Epithelial cell of esophagus (primary cell): Measurements from ENCODE around the gene TAS1R2.
"Not testable (repeated sequence)": the region's sequence is repeated elsewhere in the genome, so short reads cannot be mapped to it uniquely, and the experiment has no call there.

Experiments used
- DNase-seq: peaks from one replicate; pipeline ENCODE4 v3.0.0; 2010; ENCODE audit warnings: low read depth
- H3K4me3 ChIP-seq: 2 replicates; pipeline ENCODE4 v1.5.1; 2011; ENCODE audit warnings: mild to moderate bottlenecking, low read length, control low read depth
- CTCF ChIP-seq: IDR thresholded peaks from 2 replicates; pipeline ENCODE4 v1.5.1; 2011; ENCODE audit warnings: low read depth, mild to moderate bottlenecking, low read length, control low read depth, inconsistent platforms; ENCODE audit not compliant: insufficient read depth; ENCODE audit errors: missing control alignments

Gene TAS1R2

DNA sequence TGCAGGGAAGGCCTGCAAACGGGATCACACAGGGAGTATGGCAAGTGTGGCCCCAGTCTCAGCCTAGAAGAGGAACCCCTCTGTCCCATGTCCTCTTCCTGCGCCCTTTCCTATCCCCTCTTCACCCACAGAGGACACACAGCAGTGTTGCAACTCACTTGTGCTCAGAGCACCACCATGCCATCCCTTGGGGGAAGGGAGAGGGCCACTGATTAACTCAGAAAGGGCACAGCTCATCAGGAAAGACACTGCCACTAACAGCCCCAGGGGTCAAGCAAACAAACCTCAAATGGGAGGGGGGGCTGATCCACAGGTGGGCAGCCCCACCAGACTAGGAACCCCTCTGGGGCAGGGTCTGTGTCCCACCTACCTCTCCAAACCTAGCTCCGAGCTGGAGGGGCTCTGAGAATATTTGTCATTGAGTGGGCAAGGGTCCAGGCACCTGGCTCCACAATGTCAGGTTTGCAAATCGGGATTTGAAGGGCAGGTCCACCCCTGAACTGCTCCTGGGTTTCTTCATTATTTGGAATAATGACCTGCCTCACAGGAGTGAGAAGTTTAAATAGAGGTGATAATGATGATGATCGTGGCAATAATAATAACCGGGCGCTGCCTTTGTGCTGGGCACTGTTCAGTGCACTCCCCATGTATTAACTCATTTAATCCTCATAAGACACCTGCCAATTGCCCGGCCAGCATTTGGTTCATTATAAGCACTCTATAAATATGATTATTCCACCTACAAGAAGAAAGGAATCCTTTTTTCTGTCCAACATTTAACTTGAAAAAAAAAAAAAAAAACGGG, 41.9 kb upstream of the TAS1R2 start:
- H3K4me3 ChIP-seq: peak overlapping the region; percentile 79
- TF ChIP-seq CTCF: no peak
- DNase-seq: no peak

- no peak for TF ChIP-seq CTCF
- DNase-seq: no peak
These were observed 40.9 kb upstream of the TAS1R2 start for GRCh38 chr1:18900303-18900841.

GRCh38 chr1:18899363-18900049, 40.0 kb upstream of the TAS1R2 start:
- peak; percentile 62 for DNase-seq
- H3K4me3 ChIP-seq: no peak overlapping the region
- no peak for TF ChIP-seq CTCF

More at GRCh38 chr1:18900303-18900841, 40.9 kb upstream of the TAS1R2 start:
- no peak overlapping the region for H3K4me3 ChIP-seq

DNA sequence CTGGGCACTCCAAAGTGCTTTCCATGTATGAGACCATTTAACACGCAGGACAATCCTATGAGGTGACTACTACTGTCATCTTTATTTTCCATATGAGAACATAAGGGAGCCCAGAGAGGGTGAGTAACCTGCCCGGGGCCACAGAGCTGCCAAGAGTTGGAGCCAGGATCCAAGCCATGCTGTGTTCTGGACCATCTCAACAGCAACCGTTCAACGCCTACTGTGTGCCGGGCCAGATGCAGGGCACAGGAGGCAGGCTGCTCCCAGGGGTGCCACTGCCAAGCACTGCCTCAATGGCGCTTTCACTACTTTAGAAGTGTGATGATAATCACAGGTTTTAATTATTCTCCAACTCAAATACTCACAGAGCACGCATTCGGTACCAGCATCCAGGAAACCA, 39.1 kb upstream of the TAS1R2 start:
- no peak overlapping the region for H3K4me3 ChIP-seq
- no peak for TF ChIP-seq CTCF
- no peak for DNase-seq

DNA sequence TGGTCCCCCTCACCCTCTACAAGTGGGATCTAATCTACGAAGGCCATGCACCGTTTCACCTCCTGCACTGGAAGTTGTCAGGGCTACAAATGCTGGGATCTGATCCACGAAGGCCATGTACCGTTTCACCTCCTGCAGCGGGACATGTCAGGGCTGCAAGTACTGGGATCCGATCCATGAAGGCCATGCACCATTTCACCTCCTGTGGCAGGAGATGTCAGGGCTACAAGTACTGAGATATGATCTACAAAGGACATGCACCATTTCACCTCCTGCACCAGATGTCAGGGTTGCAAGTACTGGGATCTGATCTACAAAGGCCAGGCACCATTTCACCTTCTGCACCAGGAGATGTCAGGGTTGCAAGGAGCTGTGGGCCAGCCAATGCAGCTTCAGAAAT, 35.9 kb upstream of the TAS1R2 start:
- H3K4me3 ChIP-seq: no peak overlapping the region
- TF ChIP-seq CTCF: no peak
- DNase-seq: no peak

DNA sequence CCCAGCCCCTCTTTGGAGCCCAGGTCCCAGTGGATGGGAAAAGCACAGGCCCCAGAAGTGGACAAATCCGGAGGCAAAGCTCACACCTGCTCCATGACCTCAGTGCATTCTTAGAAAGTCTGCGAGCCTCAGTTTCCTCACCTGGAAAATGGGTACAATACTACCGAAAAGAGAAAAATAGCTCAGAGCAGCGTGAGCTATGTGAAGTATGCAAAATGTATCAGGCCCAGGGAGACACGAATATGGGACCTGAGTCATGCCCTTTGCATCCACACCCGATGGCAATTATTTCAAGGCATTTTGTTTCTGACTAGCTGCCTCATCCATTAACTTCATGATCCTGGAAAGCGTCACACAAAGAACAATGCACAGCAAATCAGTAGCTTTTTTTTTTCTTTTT, 33.7 kb upstream of the TAS1R2 start:
- H3K4me3 ChIP-seq: no peak overlapping the region
- no peak for DNase-seq
- no peak for TF ChIP-seq CTCF

DNA sequence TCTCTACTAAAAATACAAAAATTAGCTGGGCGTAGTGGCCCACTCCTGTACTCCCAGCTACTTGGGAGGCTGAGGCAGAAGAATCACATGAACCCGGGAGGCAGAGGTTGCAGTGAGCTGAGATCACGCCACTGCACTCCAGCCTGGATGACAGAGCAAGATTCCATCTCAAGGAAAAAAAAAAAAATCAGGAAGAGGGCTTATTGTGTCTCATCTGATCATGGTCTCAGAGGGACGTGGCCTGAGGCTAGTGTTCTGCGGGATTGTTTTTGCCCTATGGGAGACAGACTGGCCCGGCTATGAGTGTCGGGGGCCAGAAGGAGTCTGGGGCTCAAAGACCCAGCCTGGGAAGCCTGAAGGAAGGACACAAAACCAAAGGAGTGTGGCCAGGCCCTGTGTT, 32.4 kb upstream of the TAS1R2 start:
- not testable (repeated sequence) for DNase-seq, H3K4me3 ChIP-seq
